ENCODE data around the gene PRKCH.
"Not testable (repeated sequence)": the region's sequence is repeated elsewhere in the genome, so short reads cannot be mapped to it uniquely, and the experiment has no call there.

Gene PRKCH

GRCh38 chr14:61308701-61309100 lies 12.7 kb upstream of the PRKCH start:
- DNase-seq = not testable (repeated sequence)

- DNase-seq = no peak
These were observed 6.1 kb upstream of the PRKCH start for GRCh38 chr14:61315313-61315712.

GRCh38 chr14:61319086-61319485 lies 2.3 kb upstream of the PRKCH start:
- DNase-seq = no peak

GRCh38 chr14:61319706-61320105 lies 1.7 kb upstream of the PRKCH start:
- no peak for DNase-seq

DNA sequence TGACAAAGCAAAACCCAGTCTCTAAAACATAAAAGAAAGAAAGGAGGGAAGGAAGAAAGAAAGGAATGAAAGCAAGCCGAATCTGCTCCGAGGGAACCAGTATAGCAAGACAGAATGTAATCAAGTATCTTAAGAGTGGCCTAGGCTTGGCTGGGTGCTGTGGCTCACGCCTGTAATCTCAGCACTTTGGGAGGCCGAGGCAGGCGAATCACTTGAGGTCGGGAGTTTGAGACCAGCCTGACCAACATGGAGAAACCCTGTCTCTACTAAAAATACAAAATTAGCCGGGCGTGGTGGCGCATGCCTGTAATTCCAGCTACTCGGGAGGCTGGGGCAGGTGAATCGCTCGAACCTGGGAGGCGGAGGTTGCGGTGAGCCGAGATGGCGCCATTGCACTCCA lies 1.2 kb upstream of the PRKCH start:
- not testable (repeated sequence) for DNase-seq

DNA sequence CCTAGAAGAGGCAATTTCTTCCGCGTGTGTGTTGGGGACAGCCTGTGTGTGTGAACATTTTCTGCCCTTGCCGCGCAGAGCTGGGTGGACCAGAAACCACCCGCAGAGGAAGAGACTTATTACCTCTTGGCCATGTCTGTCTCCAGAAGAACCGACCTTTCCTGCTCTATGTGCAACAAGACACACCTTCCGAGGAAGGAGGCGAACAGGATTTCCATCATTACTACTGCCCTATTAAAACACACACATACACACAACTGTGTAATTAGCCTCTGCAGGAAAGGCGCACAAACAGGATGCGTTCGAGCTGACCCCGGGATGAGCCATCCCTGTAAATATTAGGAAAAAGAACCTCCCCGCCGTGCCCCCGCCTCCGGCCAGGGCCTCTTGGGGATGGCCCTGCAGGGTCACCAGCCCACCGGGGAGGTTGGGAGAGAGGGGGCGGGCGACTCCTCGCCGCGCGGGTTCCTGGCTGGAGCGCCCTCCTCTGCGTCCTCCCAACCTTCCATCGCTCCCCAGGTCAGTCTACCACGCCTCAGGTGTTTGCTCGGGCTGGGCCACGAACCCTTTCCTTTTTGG lies 484 bp upstream of the PRKCH start:
- no peak for DNase-seq

DNA sequence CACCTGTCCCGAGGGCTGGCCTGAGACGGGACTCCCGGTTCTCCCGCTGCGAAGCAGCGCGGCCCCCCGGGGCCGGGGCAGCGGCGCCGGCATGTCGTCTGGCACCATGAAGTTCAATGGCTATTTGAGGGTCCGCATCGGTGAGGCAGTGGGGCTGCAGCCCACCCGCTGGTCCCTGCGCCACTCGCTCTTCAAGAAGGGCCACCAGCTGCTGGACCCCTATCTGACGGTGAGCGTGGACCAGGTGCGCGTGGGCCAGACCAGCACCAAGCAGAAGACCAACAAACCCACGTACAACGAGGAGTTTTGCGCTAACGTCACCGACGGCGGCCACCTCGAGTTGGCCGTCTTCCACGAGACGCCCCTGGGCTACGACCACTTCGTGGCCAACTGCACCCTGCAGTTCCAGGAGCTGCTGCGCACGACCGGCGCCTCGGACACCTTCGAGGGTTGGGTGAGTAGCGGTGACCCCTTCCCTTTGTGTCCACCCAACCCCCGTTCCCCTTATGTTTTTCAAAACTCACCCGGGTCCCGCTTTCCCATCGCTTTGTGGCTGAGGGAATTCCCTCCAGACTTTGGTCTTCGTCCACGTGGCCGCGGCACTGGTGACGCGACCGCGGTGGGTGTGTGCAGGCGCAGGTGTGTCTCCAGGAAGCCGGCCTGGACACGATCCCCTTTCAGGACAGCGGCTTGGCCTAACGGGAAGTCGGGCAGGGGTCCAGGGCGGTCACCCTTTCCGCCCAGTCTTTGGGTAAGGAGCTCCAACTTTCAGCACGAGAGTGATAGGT lies 826 bp downstream of the PRKCH start:
- DNase-seq = no peak

DNA sequence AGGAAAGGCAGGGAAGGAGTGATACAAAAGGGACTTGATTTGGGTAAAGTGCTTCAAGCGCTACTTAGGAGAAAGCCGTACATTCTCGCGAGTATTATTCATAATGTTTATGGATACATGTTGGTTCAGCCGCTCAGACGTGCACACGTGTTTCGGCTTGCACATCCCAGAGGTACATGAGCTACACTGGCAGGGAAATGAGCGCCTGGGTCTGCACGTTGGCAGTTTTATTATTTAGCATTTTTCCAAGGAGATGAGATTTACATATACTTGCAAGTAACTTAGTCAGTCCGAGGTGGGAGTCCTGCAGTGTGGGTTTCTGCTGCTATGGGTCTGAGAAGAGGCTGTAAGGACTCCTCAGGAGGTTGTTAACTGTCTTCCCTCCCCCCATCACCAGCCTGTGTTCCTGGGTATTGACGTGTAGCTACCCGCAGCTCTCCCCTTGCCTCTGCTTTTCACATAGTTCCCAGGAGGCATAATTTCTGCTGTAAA lies 1.5 kb downstream of the PRKCH start:
- no peak for DNase-seq

DNA sequence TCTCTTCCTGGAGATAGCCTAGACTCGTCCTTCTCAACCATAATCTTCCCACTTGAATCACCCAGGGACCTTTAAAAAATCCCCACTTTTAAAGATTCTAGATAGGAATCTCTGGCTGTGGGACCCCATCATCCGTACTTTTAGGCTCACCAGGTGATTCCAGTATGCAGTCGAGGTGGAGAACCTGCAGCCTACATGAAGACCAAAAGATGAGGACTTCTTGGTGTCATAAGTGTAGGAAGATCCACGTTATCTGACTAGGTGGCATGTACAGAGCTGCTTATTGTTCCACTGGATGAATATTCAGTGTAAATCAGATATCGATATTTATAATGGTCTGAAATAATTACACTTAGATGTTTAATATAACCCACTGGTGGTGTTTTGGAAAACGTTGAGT lies 2.6 kb downstream of the PRKCH start:
- DNase-seq = no peak

- no peak for DNase-seq
These were observed 3.8 kb downstream of the PRKCH start for GRCh38 chr14:61325166-61325565.

DNA sequence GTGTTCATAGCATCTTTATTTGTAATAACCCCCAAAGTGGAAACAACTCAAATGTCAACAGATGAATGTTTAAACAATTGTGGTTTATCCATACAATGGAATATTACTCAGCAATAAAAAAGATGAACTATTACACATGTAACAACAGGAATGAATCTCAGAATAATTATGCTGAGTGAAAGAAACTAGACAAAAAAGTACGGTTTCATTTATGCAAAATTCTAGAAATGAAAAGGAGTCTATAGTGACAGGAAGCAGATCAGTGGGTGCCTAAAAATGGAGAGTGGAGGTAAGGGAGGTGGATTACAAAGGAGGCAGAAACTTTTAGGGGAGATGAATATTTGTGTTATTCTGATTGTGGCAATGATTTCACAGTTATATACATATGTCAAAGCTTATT lies 4.8 kb downstream of the PRKCH start:
- DNase-seq = no peak

GRCh38 chr14:61326847-61327246 lies 5.5 kb downstream of the PRKCH start:
- DNase-seq = no peak

- DNase-seq = no peak
These were observed 7.4 kb downstream of the PRKCH start for GRCh38 chr14:61328626-61329262.

- no peak for DNase-seq
These were observed 8.2 kb downstream of the PRKCH start for GRCh38 chr14:61329478-61330051.

DNA sequence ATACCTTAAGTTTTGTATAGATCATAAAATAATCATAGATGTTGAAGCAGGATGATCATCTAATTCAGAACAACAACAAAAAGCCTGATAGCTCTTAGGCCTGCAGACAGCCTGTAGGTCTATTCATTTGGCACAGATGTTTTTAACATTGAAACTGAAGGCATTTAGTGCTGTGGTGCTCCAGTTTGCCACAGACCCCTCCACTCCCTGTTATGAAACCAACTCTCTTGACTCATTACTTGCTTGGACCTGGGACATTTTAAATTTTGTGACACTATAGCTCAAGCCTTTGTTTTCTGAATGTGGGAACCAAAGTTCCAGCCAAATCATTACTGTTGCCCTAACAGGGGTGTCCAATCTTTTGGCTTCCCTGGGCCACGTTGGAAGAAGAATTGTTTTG lies 9.1 kb downstream of the PRKCH start:
- DNase-seq = no peak

GRCh38 chr14:61331992-61332657 lies 10.7 kb downstream of the PRKCH start:
- DNase-seq = no peak

- no peak for DNase-seq
These were observed 11.3 kb downstream of the PRKCH start for GRCh38 chr14:61332658-61333029.

- DNase-seq = no peak
These were observed 11.7 kb downstream of the PRKCH start for GRCh38 chr14:61333087-61333486.

DNA sequence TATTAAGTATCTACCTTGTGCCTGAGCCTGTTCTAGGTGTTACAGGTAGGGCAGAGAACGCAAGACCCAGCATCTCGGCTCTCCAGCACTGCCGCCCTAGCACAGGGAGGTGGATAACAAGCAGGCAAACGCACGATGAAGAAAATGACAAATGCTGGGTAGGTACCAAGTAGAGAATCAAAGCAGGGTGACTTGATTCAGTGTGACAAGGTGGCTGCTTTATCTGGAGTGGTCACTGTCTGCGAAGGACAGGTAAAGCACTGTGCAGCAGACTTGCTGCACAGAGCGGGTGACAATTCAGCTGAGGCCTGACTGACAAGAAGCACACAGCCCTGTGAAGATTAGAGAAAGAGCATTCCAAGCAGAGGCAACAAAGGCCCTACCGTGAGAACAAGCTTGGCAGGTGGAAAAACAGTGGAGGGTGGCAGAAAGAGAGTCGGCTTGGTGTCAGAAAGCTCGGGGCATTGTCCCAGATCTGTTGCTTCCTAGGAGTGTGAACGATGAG lies 12.9 kb downstream of the PRKCH start:
- DNase-seq = no peak

DNA sequence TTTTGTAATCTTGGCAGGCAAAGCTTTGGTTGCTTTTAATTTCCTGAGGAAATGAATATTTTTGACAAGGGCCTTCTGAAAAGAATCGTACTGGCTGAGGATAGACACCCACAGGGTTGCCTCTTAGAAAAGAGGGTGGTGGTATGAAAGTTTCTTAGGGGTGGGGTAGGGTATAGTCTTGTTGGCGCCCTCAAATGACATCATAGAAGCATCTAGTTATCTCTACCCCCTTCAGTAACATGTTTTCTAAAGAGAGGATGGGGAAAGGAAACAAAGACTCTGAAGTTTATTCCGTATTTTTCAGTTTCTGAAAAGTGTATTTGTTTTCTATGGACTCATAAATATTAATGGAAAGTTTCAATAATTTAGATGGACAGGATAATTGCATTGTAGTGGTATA lies 13.7 kb downstream of the PRKCH start:
- no peak for DNase-seq

DNA sequence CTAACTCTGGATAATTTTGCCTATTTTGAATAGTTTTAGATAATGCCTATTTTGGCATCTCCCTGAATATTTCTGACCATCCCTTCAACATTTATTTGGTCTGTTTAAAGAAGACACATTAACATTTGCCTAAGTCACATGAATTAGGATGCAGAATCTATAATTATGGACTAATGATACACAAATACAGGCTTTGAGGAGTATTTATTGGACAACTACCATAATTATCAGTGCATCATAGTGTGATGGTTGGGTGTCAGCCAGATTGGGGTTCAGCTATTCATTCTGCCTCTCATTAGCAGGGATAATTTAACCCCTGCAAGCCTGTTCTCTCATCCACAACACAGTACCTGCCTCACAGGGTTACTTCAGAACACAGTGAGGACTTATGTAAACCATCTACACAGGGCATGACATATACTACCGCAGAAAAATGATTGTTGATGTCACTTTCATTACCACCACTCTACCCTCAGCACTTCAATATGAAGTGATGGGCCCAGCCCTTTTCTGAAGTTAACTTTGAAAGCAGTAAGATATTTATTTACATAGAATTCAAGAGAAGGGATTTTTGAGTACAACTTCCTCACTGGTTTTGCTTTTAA lies 14.4 kb downstream of the PRKCH start:
- DNase-seq = no peak

GRCh38 chr14:61337893-61338292 lies 16.5 kb downstream of the PRKCH start:
- DNase-seq = no peak

- DNase-seq = no peak
These were observed 17.1 kb downstream of the PRKCH start for GRCh38 chr14:61338457-61338856.
